Measurements from ENCODE around the gene ENDOV.

The ENDOV gene

DNA sequence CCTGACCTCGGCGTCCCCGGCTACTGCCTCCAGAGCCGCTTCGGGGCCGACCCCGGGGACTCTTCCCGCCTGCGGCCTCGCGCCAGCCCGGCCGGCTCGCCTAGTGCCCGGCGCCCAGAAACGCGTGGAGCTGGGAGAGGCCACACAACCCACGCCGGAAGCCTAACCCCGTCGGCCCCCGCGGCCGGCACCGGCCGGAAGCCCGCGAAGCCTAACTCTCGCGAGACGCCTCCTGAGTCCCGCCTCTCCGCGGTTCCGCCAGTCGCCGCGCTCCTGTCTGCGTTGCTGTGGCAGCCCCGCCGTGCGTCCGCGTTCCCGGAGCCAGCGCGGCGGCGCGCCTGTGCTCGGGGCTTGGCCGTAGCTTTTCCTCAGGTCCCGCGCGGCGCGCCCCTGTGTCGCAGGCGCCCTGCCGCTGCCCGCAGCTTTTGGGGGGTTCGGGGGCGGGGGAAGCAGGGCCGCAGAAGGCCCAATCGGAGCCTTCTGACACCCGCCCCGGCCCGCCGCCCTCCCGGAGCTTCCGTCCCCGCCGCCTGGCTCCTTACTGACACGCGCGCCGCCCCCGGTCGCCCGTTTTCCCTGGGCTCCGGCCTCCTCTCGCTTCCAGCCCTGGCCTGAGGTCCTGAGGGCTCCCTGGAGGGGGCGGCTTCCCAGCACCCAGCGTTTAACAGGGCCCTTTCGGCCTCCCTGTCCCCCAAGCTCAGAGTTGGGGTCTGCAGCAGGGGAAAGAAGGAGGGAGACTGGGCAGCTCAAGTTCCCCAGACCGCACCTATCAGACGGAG, 39.8 kb downstream of the ENDOV start:
- peaks cover 0 to 8% (median 0%) of the 10 kb centered on the region in 5 experiments for H3K27me3 ChIP-seq (replicated peaks in 2 of 5; ENCODE audit: control insufficient read depth in 4 of 5, insufficient read depth in 5 of 5, low read length in 4 of 5)
- under 1% methylated on average over 74 of the region's 88 CpGs for WGBS (ENCODE audit: insufficient coverage)
- H3K4me3 ChIP-seq (ENCODE audit: control insufficient read depth in 1 of 7, extremely low read depth in 1 of 7, insufficient read depth in 4 of 7, low read depth in 2 of 7, low read length in 6 of 7): peak overlapping the region; percentile 46 to 85 (median 78)
- ChIA-PET POLR2A (interaction anchor here (0.6 to 1.0 kb wide), 3 partner anchors 9 to 94 kb away, joined by 3 read pairs; no protein-coding TSS in a partner anchor), CTCF (interaction anchor here (0.9 to 2.3 kb wide), 4 partner anchors 16 to 121 kb away, joined by 3 to 10 read pairs (median 6); no protein-coding TSS in a partner anchor)
- no peaks in the 10 kb centered on the region for H3K36me3 ChIP-seq (ENCODE audit: control insufficient read depth in 4 of 4, insufficient read depth in 4 of 4, low read length in 3 of 4)
- peaks cover 0 to 42% (median 27%) of the 10 kb centered on the region in 4 experiments for H3K4me1 ChIP-seq (ENCODE audit: control extremely low read depth in 1 of 4, control insufficient read depth in 4 of 4, insufficient read depth in 4 of 4, low read length in 3 of 4)
- peak; percentile 95 to 98 (median 97) for DNase-seq
- H3K9me3 ChIP-seq (ENCODE audit: control extremely low read depth in 1 of 5, control insufficient read depth in 4 of 5, insufficient read depth in 2 of 5, low read depth in 1 of 5, low read length in 4 of 5): no peaks in the 10 kb centered on the region
- H3K27ac ChIP-seq (ENCODE audit: insufficient read depth in 1 of 2, low read depth in 1 of 2, low read length in 2 of 2, poor library complexity in 1 of 2, severe bottlenecking in 2 of 2): peak overlapping the region; percentile 88 to 94

DNA sequence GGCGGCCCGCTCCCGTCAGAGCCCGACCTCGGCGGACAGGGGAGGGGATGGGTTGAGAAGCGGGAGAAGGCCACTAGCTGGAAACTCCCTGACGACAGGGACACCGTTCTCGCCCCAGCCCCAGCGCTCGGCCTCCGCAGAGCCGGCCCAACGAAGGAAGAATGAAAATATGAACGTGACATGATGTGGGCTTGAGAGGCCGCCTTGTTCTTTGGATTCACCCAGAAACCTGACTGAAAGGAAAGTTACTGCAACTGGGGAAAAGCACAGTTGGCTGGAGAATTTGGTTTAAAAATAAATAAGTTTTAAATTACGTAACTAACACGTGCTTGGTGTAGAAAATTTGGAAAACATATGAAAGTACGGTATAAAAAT, 40.4 kb downstream of the ENDOV start:
- peak overlapping the region; percentile 88 to 94 for H3K27ac ChIP-seq (ENCODE audit: insufficient read depth in 1 of 2, low read depth in 1 of 2, low read length in 2 of 2, poor library complexity in 1 of 2, severe bottlenecking in 2 of 2)
- POLR2A ChIA-PET: interaction anchor here (0.6 to 1.0 kb wide), 3 partner anchors 9 to 93 kb away, joined by 3 read pairs; no protein-coding TSS in a partner anchor
- WGBS (ENCODE audit: insufficient coverage): 3% methylated on average over 15 of the region's 20 CpGs
- H3K9me3 ChIP-seq (ENCODE audit: control extremely low read depth in 1 of 5, control insufficient read depth in 4 of 5, insufficient read depth in 2 of 5, low read depth in 1 of 5, low read length in 4 of 5): no peaks in the 10 kb centered on the region
- peaks cover 0 to 42% (median 27%) of the 10 kb centered on the region in 4 experiments for H3K4me1 ChIP-seq (ENCODE audit: control extremely low read depth in 1 of 4, control insufficient read depth in 4 of 4, insufficient read depth in 4 of 4, low read length in 3 of 4)
- peak overlapping the region; percentile 46 to 85 (median 78) for H3K4me3 ChIP-seq (ENCODE audit: control insufficient read depth in 1 of 7, extremely low read depth in 1 of 7, insufficient read depth in 4 of 7, low read depth in 2 of 7, low read length in 6 of 7)
- H3K27me3 ChIP-seq (replicated peaks in 2 of 5; ENCODE audit: control insufficient read depth in 4 of 5, insufficient read depth in 5 of 5, low read length in 4 of 5): peaks cover 0 to 9% (median 0%) of the 10 kb centered on the region in 5 experiments
- CTCF ChIA-PET: interaction anchor here (0.9 to 2.3 kb wide), 4 partner anchors 15 to 120 kb away, joined by 3 to 10 read pairs (median 6); no protein-coding TSS in a partner anchor
- DNase-seq: peak in 1 of 3 donors; percentile 63
- no peaks in the 10 kb centered on the region for H3K36me3 ChIP-seq (ENCODE audit: control insufficient read depth in 4 of 4, insufficient read depth in 4 of 4, low read length in 3 of 4)

DNA sequence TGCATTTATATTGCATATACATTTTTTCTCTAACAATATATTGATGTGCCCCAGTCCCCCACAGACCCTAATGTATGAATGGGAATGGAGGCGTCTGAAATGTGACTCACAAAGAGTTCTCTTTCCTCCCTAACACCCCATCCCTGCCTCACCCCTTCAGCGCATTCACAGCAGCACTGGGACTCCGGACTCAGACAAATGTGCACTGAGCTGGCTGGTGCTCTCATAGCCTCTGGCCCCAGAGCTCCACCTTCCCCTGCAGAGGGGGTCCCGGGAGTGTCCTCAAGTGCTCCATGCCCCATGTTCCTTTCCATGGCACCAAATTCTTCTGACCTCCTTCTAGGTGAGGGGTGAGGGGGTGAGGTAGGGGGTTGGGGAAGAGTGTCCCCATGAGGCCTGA, 40.8 kb downstream of the ENDOV start:
- DNase-seq: no peak
- Histone ChIP-seq H3K4me1 (ENCODE audit: control extremely low read depth in 1 of 4, control insufficient read depth in 4 of 4, insufficient read depth in 4 of 4, low read length in 3 of 4) (peaks cover 0 to 42% (median 27%) of the 10 kb centered on the region in 4 experiments), H3K27ac (ENCODE audit: insufficient read depth in 1 of 2, low read depth in 1 of 2, low read length in 2 of 2, poor library complexity in 1 of 2, severe bottlenecking in 2 of 2) (peak overlapping the region in 1 of 2 experiments; percentile 94), H3K36me3 (ENCODE audit: control insufficient read depth in 4 of 4, insufficient read depth in 4 of 4, low read length in 3 of 4) (no peaks in the 10 kb centered on the region), H3K27me3 (replicated peaks in 2 of 5; ENCODE audit: control insufficient read depth in 4 of 5, insufficient read depth in 5 of 5, low read length in 4 of 5) (peaks cover 0 to 12% (median 2%) of the 10 kb centered on the region in 5 experiments), H3K9me3 (ENCODE audit: control extremely low read depth in 1 of 5, control insufficient read depth in 4 of 5, insufficient read depth in 2 of 5, low read depth in 1 of 5, low read length in 4 of 5) (no peaks in the 10 kb centered on the region), H3K4me3 (ENCODE audit: control insufficient read depth in 1 of 7, extremely low read depth in 1 of 7, insufficient read depth in 4 of 7, low read depth in 2 of 7, low read length in 6 of 7) (peak overlapping the region in 3 of 7 experiments; percentile 70 to 85 (median 79))
- WGBS (ENCODE audit: insufficient coverage): 82% methylated on average over 2 of the region's 4 CpGs
- ChIA-PET CTCF (interaction anchor here (1.9 to 2.3 kb wide), 2 partner anchors 15 to 28 kb away, joined by 7 to 10 read pairs; no protein-coding TSS in a partner anchor), POLR2A (no interaction called here)

DNA sequence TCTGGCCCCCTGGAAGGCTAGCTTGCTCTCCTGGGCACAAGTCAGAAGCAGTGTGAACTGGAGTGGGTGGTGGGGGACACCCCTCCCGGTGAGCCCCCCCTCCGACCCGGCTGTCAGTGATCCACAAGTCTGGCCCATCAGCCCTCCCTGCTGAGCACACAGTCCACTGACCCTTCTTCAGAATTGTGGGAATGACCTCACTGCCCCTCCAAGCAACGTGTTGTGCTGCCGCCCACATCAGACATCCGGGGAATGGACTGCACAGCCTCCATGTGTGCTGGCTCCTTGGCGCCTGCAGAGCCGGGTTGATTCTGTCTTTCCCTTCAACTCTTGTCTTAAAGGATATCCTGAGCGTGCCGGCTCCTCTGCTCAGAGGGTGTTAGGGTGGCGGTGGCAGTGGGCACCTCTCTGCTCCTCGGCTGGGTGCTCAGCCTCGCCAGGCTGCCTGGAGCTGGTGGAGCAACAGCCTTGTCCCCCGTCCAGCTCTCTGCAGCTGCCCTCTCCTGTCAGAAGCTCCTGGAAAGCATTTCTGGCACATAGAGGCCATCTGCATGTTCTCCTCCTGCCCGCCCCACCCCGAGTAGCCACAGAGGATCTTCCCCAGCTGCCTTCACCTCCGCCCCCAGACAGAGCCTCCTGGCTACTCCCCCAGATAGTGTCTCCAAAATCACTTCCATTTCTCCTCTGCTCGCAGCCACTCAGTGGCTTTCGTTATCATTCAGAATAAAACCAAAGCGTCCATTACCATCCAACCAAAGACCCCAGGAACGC, 41.7 kb downstream of the ENDOV start:
- Histone ChIP-seq H3K9me3 (ENCODE audit: control extremely low read depth in 1 of 5, control insufficient read depth in 4 of 5, insufficient read depth in 2 of 5, low read depth in 1 of 5, low read length in 4 of 5) (no peaks in the 10 kb centered on the region), H3K27ac (ENCODE audit: insufficient read depth in 1 of 2, low read depth in 1 of 2, low read length in 2 of 2, poor library complexity in 1 of 2, severe bottlenecking in 2 of 2) (no peak overlapping the region), H3K36me3 (ENCODE audit: control insufficient read depth in 4 of 4, insufficient read depth in 4 of 4, low read length in 3 of 4) (no peaks in the 10 kb centered on the region), H3K4me3 (ENCODE audit: control insufficient read depth in 1 of 7, extremely low read depth in 1 of 7, insufficient read depth in 4 of 7, low read depth in 2 of 7, low read length in 6 of 7) (no peak overlapping the region), H3K4me1 (ENCODE audit: control extremely low read depth in 1 of 4, control insufficient read depth in 4 of 4, insufficient read depth in 4 of 4, low read length in 3 of 4) (peaks cover 0 to 42% (median 27%) of the 10 kb centered on the region in 4 experiments), H3K27me3 (replicated peaks in 2 of 5; ENCODE audit: control insufficient read depth in 4 of 5, insufficient read depth in 5 of 5, low read length in 4 of 5) (peaks cover 0 to 16% (median 6%) of the 10 kb centered on the region in 5 experiments)
- CTCF ChIA-PET: interaction anchor here (0.9 to 2.3 kb wide), 2 partner anchors 11 to 14 kb away, joined by 3 to 10 read pairs; no protein-coding TSS in a partner anchor
- POLR2A ChIA-PET: interaction anchor here (0.6 kb wide), 1 partner anchor 282 kb away, joined by 3 read pairs; no protein-coding TSS in a partner anchor
- WGBS (ENCODE audit: insufficient coverage): 96% methylated on average over 17 of the region's 21 CpGs
- no peak for DNase-seq

DNA sequence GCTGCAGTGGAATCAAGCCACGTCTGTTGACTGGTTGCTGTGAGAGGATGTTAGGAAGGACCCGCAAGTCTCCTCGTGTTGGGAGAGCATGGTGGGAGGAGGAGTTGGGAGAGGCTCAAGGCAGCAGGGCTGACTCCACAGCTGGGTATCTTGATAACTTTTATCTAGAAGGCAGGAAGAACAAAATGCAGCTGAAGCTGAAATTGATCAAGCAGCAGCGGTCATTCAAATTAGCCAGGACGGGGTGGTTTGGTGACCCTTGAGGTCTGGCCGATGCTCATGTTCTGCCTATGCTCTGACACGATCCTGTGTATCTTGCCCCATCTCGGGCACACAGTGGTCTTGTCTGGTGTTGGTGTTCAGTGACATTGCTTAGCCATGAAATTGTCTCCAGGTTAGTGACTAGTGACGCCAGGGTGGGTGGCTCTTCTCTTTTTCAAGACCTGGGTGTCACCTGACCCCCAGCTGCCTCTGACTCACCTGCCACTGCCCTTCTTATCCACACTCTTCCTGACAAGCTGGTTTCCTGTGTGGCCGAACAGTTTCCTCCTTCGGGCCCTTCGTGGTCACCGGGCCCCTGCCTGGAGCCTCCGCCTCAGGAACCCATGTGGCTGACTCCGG, 42.4 kb downstream of the ENDOV start:
- Histone ChIP-seq H3K27ac (ENCODE audit: insufficient read depth in 1 of 2, low read depth in 1 of 2, low read length in 2 of 2, poor library complexity in 1 of 2, severe bottlenecking in 2 of 2) (no peak overlapping the region), H3K27me3 (replicated peaks in 2 of 5; ENCODE audit: control insufficient read depth in 4 of 5, insufficient read depth in 5 of 5, low read length in 4 of 5) (peaks cover 0 to 22% (median 6%) of the 10 kb centered on the region in 5 experiments), H3K36me3 (ENCODE audit: control insufficient read depth in 4 of 4, insufficient read depth in 4 of 4, low read length in 3 of 4) (no peaks in the 10 kb centered on the region), H3K4me3 (ENCODE audit: control insufficient read depth in 1 of 7, extremely low read depth in 1 of 7, insufficient read depth in 4 of 7, low read depth in 2 of 7, low read length in 6 of 7) (peak overlapping the region in 1 of 7 experiments; percentile 35), H3K9me3 (ENCODE audit: control extremely low read depth in 1 of 5, control insufficient read depth in 4 of 5, insufficient read depth in 2 of 5, low read depth in 1 of 5, low read length in 4 of 5) (no peaks in the 10 kb centered on the region), H3K4me1 (ENCODE audit: control extremely low read depth in 1 of 4, control insufficient read depth in 4 of 4, insufficient read depth in 4 of 4, low read length in 3 of 4) (peaks cover 0 to 42% (median 27%) of the 10 kb centered on the region in 4 experiments)
- 53% methylated on average over 15 of the region's 15 CpGs for WGBS (ENCODE audit: insufficient coverage)
- ChIA-PET CTCF (interaction anchor here (0.9 to 1.8 kb wide), 2 partner anchors 11 to 30 kb away, joined by 3 to 5 read pairs; no protein-coding TSS in a partner anchor), POLR2A (interaction anchor here (0.6 kb wide), 1 partner anchor 282 kb away, joined by 3 read pairs; no protein-coding TSS in a partner anchor)
- peak in 2 of 3 donors; percentile 53 to 55 for DNase-seq

DNA sequence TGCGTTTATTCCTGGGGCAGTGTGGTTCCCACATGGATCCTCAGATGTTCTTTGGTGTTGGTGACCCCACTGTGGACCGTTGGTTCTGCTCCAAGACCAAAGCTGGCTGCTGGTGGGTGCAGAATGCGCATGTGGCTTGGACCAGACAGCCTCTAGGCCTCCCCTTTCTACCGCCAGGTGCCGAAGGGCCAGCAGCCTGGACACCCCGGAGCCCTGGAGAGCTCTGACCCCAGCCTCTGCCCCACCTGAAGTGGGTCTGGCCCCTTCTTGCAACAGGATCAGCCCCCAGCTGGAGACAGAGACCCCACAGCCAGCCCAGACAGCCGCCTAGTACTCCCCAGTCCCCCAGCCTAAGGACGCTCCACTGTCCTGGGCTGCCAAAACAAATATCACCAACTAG, 43.0 kb downstream of the ENDOV start:
- peaks cover 0 to 24% (median 10%) of the 10 kb centered on the region in 5 experiments for H3K27me3 ChIP-seq (replicated peaks in 2 of 5; ENCODE audit: control insufficient read depth in 4 of 5, insufficient read depth in 5 of 5, low read length in 4 of 5)
- POLR2A ChIA-PET: no interaction called here
- WGBS (ENCODE audit: insufficient coverage): 97% methylated on average over 3 of the region's 8 CpGs
- H3K4me3 ChIP-seq (ENCODE audit: control insufficient read depth in 1 of 7, extremely low read depth in 1 of 7, insufficient read depth in 4 of 7, low read depth in 2 of 7, low read length in 6 of 7): peak overlapping the region in 1 of 7 experiments; percentile 35
- H3K36me3 ChIP-seq (ENCODE audit: control insufficient read depth in 4 of 4, insufficient read depth in 4 of 4, low read length in 3 of 4): no peaks in the 10 kb centered on the region
- H3K4me1 ChIP-seq (ENCODE audit: control extremely low read depth in 1 of 4, control insufficient read depth in 4 of 4, insufficient read depth in 4 of 4, low read length in 3 of 4): peaks cover 0 to 42% (median 27%) of the 10 kb centered on the region in 4 experiments
- H3K27ac ChIP-seq (ENCODE audit: insufficient read depth in 1 of 2, low read depth in 1 of 2, low read length in 2 of 2, poor library complexity in 1 of 2, severe bottlenecking in 2 of 2): no peak overlapping the region
- CTCF ChIA-PET: interaction anchor here (1.8 kb wide), 1 partner anchor 31 kb away, joined by 5 read pairs; no protein-coding TSS in a partner anchor
- no peaks in the 10 kb centered on the region for H3K9me3 ChIP-seq (ENCODE audit: control extremely low read depth in 1 of 5, control insufficient read depth in 4 of 5, insufficient read depth in 2 of 5, low read depth in 1 of 5, low read length in 4 of 5)
- no peak for DNase-seq
